NCI-H1092 treated with DMSO at 0.1 percent for 48 hours (cell line): ENCODE results near the gene MKLN1.

Experiments
- DNase-seq: peaks from one replicate; lab custom pipeline; 2025; lab: John Stamatoyannopoulos, UW

MKLN1 gene

GRCh38 chr7:131522325-131522930, 194.8 kb downstream of the MKLN1 start:
- DNase-seq = no peak

- no peak for DNase-seq
These were observed 196.4 kb downstream of the MKLN1 start for GRCh38 chr7:131524115-131524514.

GRCh38 chr7:131524703-131525102, 197.0 kb downstream of the MKLN1 start:
- no peak for DNase-seq

DNA sequence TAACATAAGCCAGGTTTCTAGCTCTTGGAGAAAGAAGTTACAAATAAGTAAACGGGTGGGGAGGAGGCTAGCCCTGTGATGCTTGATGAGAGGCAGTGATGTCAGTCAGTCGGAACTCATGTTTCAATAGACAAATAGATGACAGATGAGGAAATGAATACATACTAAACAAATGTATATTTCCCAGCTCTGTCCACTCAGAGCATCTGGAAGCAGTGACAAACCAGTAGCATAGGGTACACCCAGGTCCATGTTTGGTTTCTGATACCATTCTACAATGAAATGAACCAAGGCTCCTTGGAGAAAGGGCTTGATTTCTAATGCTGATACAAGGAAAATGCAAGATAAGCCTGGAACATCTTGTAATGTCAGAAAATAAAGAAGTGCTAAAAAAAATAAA, 198.1 kb downstream of the MKLN1 start:
- no peak for DNase-seq

GRCh38 chr7:131527456-131527855, 199.8 kb downstream of the MKLN1 start:
- no peak for DNase-seq

GRCh38 chr7:131529179-131529578, 201.5 kb downstream of the MKLN1 start:
- DNase-seq = no peak

GRCh38 chr7:131529617-131530016, 201.9 kb downstream of the MKLN1 start:
- no peak for DNase-seq

DNA sequence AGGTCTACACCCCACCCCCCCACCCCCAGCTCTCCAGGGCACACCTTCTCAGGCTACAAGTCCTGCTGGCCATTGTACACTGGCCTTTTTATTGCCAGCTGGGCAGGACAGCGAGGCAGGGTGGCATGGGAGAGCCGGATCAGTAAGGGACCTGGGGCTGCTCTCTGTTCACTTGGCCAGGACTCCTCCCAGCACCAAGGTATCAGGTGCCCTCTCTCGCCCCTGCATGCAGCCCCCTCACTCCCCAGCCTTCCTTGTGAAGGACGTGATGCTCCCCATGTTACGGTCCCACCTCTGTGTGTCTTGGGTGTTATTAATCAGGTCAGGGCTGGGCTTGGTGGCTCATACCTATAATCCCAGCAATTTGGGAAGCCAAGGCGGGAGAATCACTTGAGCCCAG, 202.5 kb downstream of the MKLN1 start:
- DNase-seq = no peak

DNA sequence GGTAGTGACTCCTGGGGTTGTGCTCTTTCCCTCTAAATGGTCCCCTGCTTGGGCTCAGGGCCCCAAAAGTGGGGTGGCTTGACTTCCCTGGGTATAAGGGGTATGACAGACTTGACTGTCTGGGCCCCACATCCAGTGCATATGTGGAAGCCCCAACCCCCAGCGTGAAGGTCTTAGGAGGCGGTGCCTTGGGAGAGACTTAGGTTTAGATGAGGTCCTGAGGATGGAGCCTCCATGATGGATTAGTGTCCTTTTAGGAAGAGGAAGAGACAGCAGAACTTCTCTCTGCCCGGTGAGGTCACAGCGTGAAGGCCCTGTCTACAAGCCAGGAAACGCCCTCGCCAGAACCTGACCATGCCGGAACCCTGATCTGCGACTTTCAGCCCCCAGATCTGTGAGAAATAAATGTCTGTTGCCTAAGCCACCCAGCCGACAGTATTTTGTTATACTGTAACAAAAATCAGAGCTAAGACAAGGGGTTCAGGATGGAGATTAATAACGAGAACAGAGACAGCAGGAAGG, 205.0 kb downstream of the MKLN1 start:
- DNase-seq = no peak

GRCh38 chr7:131533151-131533559, 205.5 kb downstream of the MKLN1 start:
- DNase-seq = no peak

- DNase-seq = no peak
These were observed 206.2 kb downstream of the MKLN1 start for GRCh38 chr7:131533566-131534561.

GRCh38 chr7:131536361-131536849, 208.7 kb downstream of the MKLN1 start:
- no peak for DNase-seq

DNA sequence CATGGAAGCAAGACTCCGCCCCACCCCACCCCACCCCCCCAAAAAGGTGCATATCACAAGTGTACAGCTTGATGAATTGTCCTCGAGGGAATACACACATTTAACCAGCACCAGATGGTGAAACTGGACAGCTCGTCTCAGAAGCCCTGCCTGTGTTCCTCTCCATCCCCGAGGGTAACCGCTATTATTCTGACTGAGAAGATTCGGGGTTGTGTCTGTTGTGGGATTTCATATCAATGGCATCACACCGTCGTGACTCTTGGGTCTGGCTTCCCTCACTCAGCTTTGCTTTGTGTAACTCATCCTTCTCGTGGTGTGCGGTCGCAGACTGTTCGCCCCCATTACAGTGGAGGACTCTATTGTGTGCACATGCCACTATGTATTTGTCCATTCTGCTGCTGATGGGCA, 209.9 kb downstream of the MKLN1 start:
- peak; percentile 33 for DNase-seq

- DNase-seq = no peak
These were observed 210.6 kb downstream of the MKLN1 start for GRCh38 chr7:131538071-131538812.

DNA sequence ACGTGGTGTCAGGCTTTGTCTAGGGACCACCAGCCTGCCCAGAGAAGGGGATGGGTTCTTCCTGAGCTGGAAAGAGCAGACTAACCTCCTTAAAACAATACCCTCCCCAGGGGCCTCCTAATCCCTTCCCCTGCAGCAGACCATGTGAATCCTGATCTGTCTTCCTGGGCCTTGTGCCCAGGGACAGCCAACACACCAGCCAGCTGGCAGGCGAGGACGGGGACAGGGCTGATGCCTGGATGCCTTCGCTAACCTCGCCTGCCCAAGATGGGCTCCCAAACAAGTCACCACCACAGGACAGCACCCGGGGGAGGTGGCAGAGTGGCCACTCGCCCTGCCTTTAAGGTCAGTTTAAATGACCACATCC, 211.1 kb downstream of the MKLN1 start:
- DNase-seq = no peak

- DNase-seq = no peak
These were observed 213.0 kb downstream of the MKLN1 start for GRCh38 chr7:131540491-131541162.

GRCh38 chr7:131543298-131543697, 215.6 kb downstream of the MKLN1 start:
- no peak for DNase-seq

- no peak for DNase-seq
These were observed 216.3 kb downstream of the MKLN1 start for GRCh38 chr7:131544021-131544420.

DNA sequence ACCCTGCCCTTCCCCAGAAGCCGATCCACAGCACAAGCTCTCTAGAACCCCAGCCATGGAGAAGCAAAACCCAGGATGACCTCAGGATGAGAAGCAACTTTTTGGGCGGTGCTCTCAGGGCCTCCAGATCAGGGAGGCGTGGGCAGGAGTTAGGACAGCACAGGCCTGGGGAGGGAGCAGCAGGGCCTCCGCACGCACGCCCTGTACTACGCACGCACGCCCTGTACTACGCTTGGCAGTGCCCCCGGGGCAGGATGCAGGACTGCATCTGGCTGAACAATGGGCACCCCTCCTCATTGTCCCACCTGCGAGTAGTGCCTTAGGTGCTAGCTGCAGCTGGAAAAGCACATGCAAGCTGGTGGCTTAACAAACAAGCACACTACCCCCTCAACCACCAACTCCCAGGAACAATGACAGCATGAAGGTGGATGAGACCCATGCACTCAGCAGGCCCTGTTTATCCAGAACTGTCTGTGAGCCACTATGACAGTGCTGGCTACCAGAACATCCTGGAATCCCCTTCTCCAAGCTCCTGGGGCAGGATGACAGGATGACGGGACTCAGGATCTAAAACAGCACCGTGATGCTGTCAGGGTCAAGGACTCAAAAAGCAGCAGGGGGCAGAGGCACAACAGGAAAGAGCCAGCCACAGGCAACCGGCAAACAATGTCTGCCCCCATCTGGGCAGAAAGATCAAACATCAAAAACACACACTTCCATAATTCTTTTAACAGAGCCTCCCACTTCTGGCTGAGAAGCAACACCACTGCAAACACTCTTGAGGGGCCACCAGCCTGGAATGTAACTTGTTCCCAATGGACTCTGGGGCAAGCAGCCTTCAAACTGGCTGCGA, 217.0 kb downstream of the MKLN1 start:
- DNase-seq = peak; percentile 23

GRCh38 chr7:131546126-131546525, 218.4 kb downstream of the MKLN1 start:
- no peak for DNase-seq
